ENCODE measurements around the gene LPCAT2.

The LPCAT2 gene

DNA sequence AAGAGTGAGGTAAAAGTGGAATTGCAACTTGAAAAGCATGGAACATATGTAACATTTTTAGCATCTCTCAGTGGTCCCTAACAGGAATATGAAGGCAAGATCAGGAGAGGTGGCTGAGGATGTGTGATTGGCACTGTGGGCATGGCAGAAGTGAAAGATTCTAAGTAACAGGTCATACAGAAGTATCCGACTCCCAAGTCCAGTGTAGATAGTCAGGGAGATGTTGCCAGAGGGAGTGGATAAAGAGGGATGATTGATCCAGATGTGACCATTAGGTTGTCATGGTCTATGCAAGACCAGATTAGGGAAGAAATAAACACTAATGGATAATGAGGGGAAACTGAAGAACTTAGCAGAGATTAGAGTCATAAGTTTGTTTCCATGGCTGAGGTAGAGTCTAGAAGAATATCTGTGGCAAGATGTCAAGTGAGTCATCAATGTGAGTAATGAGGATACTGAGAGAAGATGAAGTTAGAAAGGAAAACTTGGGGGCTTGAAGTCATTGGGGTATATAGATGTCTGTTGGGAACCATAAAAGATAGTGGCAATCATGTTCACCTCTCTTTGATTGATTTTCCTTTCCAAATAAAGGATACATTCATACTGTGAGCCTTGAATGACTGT is 33.7 kb downstream of the LPCAT2 start:
- H3K4me3 ChIP-seq (ENCODE audit: low read depth, low read length) = no peak overlapping the region

DNA sequence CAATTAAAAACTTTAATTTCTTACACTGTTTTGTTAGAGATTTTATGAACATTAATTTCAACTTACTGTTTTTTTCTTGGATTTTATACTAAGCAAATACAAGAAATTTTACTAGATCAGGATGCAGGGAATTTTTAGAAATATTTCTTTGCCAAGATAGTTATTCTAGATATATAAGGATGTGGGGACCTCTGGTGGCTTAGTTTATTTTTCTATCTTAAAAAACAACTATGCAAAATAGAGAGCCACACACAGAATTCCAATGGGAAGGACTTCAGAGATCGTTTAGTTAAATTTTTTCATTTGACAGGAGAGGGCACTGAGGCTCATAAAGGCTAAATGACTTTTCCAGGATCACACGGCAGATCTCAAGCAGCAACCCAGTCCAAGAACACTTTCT is 34.6 kb downstream of the LPCAT2 start:
- no peak overlapping the region for H3K4me3 ChIP-seq (ENCODE audit: low read depth, low read length)

DNA sequence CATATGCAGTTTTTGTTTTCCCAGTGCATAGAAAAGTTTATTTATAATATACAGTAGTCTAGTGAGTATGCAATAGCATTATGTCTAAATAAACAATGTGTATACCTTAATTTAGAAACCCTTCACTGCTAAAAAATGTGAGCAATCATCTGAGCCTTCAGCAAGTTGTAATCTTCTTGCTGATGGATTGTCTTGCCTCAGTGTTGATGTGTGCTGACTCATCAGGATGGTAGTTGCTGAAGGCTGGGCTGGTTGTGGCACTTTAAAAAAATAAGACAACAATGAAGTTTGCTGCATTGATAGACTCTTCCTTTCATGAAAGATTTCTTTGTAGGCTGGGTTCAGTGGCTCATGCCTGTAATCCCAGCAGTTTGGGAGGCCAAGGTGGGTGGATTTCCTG is 43.7 kb downstream of the LPCAT2 start:
- H3K4me3 ChIP-seq (ENCODE audit: low read depth, low read length) = no peak overlapping the region

DNA sequence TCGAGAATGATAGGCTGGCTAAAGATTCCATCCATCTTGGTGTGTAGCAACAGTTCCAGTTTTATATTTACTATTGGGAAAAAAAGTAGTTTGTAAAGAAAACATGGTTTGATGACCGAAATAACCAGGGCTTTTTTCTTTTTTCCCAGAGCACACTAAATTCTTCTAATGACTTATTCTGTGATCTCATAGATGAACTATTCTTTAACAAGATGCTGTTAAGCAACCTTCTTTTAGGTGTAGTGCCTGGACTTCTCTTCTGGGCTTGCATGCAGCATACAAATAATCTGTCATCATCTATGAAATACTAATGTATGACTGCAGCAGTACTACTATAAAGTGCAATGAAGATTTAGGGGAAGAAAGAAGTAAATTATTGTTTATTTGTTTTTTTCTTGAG is 46.6 kb downstream of the LPCAT2 start:
- H3K4me3 ChIP-seq (ENCODE audit: low read depth, low read length) = no peak overlapping the region

DNA sequence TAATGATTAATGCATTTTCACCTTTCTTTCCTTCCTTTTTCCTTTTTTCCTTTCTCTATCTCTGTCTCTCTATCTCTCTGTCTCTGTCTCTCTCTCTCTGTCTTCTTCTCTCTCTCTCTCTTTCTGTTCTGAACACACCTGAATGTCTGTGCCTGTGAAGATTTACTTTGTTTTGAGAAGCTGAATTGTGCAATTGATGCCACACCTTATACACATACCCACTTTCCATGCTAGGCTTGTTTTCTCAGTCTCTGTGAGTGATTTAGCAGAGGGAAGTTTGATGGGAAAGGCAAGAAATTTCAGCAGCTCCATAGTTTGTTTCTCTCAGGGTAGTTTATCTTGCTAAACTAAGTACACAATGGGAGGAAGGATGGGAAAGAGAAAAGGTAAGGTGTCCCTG is 48.3 kb downstream of the LPCAT2 start:
- no peak overlapping the region for H3K4me3 ChIP-seq (ENCODE audit: low read depth, low read length)

DNA sequence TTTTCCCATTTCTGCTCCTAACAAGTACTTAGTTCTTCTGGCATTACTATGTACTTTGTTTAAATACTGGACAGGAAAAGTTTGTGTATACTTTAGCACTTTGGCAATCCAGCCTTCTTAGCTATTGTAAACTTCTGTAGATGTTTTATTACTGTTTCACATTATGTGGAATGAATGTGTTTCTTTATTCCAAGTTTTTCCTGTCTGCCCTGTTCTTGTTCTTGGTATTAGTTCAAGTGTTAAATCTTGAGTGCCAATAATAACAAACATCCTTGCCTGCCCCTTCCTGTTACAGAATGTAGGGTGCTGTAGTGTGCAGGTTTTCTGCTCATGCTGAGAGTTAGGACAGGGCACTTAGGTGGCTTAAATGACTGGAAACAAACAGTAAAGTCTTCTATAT is 50.4 kb downstream of the LPCAT2 start:
- H3K4me3 ChIP-seq (ENCODE audit: low read depth, low read length) = no peak overlapping the region

DNA sequence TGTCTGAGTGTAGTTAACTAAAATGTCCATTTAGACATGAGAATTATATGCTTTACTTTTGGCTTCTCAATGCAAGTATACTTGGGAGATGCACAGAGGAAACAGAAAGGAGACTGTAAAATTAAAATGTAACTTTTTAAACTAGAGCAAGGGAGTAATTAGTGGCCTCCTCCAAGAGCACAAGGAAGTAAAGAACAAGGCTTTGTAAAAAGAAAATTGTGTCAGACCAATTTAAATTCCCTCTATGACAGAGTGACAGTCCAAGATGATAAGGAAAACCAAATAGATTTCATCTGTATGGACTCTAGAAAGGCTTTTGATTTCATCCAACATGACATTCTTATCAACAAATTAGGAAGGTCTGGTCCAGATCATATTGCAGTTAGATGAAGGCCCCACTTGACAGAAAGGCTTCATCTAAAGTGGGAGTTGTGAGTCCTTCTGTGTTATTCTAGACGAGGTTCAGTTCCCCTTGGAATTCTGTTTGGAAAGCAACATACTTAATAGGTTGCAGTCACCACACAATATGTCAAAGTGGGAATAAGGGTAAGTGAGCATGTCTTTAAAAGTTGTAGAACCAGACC is 51.2 kb downstream of the LPCAT2 start:
- no peak overlapping the region for H3K4me3 ChIP-seq (ENCODE audit: low read depth, low read length)

DNA sequence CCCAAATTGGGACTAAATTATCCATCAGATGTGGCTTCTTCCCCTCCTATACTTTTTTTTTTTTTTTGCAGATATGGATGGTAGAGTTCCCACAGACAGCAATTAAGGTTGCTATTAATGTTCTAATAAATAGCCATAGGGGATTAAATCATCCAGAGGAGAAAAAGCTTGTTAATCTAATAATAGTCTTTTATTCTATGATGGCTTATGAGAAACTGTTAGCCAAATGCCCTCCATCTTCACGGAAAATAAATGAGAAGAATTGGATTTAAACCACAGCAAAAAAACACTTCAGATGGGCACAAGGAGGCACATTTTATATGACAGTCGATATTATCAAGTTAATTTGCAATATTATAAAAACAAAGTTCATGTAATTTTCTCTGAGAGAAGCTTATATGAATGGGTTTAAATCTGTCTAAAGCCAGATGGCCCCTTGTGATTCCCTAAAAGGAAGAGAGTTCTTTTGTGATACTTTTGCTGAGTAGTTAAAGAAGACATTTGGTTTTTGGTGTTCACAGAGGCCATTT is 52.5 kb downstream of the LPCAT2 start:
- H3K4me3 ChIP-seq (ENCODE audit: low read depth, low read length) = no peak overlapping the region

DNA sequence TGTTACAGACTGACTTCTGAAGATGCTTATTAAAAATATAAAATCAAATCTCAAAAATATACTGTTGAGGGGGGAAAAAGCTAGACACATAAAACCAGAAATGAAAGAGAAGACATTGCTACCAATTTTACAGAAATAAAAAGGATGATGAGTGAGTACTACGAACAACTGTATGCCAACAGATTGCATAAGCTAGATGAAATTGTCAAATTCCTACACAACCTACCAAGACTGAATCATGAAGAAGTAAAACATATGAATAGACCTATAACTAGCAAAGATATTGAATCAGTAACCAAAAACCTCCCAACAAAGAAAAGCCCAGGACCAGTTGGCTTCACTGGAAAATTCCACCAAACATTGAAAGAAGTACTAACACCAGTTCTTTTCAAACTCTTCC is 54.1 kb downstream of the LPCAT2 start:
- H3K4me3 ChIP-seq (ENCODE audit: low read depth, low read length) = no peak overlapping the region

DNA sequence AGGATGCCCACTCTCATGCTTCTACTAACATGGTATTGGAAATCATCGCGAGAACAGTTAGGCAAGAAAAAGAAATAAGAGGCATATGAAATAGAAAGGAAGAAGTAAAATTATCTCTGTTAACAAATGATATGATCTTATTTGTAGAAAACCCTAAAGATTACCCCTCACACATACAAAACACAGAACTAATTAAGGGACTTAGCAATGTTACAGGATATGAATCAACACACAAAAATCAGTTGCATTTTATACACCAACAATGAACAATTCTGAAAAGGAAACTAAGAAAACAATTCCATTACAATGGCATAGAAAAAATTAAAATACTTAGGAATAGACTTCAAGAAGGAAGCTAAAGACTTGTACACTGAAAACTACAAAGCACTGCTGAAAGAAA is 54.9 kb downstream of the LPCAT2 start:
- H3K4me3 ChIP-seq (ENCODE audit: low read depth, low read length) = no peak overlapping the region

DNA sequence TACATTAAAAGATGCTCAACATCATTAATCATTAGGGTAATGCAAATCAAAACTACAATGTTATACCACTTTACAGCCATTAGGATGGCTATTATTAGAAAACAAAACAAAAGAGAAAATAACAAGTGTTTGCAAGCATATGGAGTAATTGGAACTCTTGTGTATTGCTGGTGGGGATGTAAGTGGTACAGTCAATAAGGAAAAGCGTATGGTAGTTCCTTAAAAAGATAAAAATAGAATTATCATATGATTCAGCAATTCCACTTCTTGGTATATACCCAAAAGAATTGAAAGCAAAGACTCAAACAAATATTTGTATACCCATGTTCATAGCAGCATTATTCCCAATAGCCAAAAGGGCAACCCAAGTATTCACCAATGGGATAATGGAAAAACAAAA is 56.2 kb downstream of the LPCAT2 start:
- no peak overlapping the region for H3K4me3 ChIP-seq (ENCODE audit: low read depth, low read length)

DNA sequence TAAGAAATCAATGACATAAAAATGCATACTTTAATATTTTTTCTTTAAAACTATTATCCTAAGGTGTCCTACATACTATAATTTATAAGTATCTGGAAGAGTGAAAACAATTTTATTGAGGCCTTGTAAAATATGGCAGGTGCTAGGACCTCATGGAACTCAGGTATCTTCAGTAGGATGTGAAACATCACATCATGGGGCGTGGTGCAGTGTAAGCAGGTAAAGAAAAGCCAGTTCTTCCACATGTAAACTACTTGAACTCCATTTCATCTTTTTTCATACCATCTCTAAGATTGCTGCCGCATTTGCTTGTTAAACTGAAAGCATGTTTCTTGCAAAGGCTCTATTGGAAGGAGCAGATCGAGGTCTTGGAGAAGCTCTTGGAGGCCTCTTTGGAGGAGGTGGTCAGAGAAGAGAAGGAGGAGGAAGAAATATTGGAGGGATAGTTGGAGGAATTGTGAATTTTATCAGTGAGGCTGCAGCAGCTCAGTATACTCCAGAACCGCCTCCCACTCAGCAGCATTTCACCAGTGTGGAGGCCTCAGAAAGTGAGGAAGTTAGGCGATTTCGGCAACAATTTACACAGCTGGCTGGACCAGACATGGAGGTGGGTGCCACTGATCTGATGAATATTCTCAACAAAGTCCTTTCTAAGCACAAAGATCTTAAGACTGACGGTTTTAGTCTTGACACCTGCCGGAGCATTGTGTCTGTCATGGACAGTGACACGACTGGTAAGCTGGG is 57.7 kb downstream of the LPCAT2 start, which contains the start of gene CAPNS2:
Gene CAPNS2 (plus strand): TSS at position 253 of the 744 bp plus-strand sequence. CDS start 73 bp downstream, at position 326.
- H3K4me3 ChIP-seq (ENCODE audit: low read depth, low read length) = no peak within 1 kb of the TSS

DNA sequence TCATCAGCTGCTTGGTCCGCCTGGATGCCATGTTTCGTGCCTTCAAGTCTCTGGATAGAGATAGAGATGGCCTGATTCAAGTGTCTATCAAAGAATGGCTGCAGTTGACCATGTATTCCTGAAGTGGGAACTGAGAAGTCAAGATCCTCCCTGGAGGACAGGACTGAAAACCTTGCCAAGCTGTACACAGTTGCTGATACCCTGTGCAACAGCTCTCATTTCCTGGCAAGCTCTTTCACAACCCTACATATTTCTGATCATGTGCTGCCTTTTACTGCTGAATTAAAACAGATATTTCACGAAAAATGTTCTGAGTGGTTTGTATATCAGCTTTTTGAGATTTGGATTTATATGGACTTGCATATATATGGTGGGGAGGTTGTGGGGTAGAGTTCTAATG is 58.5 kb downstream of the LPCAT2 start:
- no peak overlapping the region for H3K4me3 ChIP-seq (ENCODE audit: low read depth, low read length)

DNA sequence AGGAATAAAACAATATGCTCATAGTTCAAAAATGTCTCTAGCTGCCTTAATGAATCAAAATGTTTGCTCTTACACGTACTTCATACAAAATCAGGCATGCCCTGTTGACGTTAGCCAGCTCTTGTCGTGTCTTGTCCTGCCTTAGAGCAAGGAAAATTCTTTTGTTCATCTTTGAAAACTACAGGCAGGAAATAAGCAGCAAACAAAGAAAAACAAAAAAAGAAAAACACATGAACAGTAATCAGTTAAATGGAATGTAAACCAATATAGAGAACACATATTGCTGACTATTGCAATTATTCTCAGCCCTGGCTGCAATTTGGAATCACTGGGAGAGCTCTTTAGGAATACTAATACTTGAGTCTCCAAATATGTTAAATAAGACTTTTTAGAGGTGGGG is 59.3 kb downstream of the LPCAT2 start:
- H3K4me3 ChIP-seq (ENCODE audit: low read depth, low read length) = no peak overlapping the region

DNA sequence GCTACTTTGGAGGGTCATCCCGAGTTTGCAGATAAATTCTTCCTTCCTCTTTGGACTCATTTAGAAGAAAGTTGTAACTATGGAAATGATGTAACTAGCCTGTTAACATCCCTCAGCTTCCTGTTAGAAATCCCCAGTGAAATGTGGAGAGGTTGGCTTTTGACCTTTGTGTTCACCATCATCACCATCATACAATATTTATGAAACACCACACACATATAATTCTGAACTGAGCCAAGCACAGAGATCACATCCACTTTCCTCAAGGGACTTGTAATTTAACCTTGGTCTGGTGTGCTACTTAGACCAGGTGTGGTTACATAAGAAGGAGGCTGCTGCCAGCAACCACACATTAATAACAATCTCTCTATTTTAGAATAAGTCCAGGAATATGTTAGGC is 60.2 kb downstream of the LPCAT2 start:
- no peak overlapping the region for H3K4me3 ChIP-seq (ENCODE audit: low read depth, low read length)

DNA sequence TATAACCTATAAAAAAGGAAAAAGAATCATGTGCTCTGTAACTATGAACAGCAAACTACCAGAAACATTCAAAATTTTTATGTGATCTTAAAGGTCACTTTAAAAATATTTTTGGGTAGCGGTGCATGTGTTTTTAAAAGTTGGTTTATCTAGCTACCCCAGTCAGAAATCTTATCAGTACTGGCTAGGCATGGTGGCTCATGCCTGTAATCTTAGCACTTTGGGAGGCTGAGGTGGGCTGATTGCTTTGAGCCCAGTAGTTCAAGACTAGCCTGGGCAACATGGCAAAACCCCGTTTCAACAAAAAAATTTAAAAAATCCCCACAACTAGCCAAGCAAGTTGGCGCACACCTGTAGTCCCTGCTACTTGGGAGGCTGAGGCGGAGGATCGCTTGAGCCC is 61.3 kb downstream of the LPCAT2 start:
- no peak overlapping the region for H3K4me3 ChIP-seq (ENCODE audit: low read depth, low read length)

DNA sequence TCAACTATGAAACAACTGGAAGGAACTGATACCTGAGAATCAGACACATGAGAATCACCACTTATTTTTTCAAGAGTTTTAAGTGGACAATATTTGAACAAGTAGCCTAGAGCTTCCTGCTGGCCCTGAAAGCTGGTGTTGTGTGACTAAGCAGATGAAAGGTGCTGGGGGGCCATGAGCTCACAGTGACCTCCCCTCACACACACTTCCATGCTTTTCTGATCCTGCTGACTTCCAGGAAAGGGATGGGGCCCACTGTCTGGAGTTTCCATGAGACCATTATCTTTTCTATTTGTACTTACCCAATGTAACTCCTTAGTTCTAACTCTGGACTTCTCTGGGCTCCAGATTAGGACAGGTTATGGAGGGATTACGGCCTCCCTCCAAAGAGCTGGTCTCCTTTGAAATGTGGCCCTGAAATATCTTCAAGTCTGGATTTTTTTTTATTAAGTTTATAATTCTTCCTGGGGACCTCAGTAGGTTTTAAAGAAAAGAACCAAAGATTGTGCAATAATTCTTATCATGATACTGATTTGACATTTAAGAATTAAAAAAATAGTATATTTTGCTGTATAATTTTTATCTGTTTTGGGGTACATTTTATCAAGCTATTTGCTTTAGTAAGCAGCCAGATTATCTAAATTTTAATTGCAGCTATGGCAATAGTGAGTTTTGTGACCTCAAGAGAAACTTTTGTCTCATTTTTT is 62.5 kb downstream of the LPCAT2 start:
- H3K4me3 ChIP-seq (ENCODE audit: low read depth, low read length) = no peak overlapping the region

DNA sequence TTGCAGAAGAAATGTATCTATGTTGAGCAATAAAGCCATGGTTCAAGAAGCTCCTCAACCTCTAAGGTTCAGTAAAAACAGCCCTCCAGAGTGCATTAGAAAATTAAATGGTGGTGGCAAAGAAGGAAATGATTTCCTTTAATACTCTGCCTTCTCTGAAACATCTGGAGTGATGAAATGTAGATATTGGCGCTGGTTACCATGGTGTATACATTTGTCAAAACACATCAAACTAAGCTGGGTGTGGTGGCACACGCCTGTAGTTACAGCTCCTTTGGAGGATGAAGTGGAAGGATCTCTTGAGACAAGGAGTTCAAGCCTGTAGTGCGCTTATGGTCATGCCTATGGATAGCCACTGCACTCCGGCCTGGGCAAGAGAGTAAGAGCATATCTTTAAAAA is 63.6 kb downstream of the LPCAT2 start:
- H3K4me3 ChIP-seq (ENCODE audit: low read depth, low read length) = no peak overlapping the region

DNA sequence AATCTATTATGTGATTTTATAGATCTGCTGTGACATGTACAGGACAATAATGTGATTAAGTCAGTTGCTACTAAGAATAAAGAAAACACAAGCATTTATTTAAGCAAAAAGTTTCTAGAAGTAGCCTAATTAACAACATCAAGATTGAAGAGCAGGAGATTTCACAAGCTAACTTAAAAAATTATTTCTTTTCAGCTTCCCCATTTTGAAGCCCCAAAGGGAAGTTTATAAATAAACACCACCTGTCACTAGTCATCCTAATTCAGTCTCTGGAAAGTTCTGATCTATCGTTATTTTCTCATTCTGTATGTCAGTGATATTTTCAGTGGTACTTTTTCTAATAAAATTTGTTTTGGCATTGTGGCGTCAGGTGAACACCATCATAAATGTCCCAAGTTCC is 65.9 kb downstream of the LPCAT2 start:
- no peak overlapping the region for H3K4me3 ChIP-seq (ENCODE audit: low read depth, low read length)

DNA sequence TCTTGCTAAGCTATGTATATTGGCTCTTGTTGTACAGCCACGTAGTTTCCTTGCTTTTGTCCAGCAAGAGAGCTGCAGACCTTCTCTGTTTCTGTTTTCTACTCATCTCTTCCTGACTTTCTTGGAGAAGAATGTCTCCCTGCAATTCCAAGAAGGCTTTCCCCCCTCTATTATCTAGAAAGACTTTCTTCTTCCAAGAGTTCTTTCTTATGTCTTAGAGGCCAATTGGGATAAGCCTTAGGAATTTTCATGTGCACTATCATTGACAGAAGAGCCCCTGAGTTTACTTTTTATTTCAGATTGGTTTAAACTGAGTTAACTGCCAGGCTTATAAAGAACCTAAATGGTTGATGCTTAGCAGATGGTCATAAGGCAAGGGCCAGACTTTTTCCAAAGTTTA is 66.6 kb downstream of the LPCAT2 start:
- no peak overlapping the region for H3K4me3 ChIP-seq (ENCODE audit: low read depth, low read length)

DNA sequence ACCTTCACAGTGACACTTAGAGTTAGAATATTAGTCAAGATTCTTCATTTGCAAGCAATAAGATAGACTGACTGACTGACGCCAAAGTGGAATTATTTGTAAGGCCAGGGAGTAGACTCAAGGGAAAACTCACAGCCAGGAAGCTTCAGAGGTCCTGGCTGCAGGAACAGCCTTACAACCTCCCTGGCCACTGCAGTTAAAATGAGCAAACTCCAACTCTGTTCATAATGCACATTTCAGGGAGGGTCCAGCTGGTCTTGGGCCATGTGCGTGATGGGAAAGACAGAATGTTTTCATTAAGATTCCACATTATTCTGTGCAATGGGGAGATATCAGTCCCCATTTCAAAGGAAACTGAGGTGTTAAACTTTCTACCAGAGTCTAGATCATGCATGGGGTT is 67.5 kb downstream of the LPCAT2 start:
- H3K4me3 ChIP-seq (ENCODE audit: low read depth, low read length) = no peak overlapping the region

DNA sequence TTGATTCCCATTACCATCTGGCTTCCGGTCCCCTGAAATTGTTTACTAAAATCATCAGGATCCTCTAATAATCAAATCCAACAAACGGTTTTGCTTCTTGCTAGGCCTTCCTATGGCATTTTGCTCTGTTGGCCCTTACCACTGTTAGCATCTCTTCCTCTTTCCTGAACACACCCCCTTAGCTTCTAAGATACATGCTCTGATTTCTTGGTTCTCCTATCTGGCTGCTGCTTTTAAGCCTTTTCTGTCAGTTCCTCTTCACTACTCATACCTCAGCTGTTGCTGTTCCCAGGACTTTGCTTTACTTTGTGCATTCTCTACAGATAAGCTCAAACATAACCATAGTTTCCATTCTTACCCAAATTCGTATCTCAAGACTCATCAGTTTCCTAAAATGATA is 69.0 kb downstream of the LPCAT2 start:
- H3K4me3 ChIP-seq (ENCODE audit: low read depth, low read length) = no peak overlapping the region
